Stimulated activated CD4-positive, alpha-beta T cell treated with anti-CD3 and anti-CD28 coated beads, Interleukin-4, amount 100 ng/mL, for 48 hours (primary cell): ENCODE results near the gene TRIM25.

ENCODE experiments used
- DNase-seq, 2 donors: peaks; one replicate each; pipeline ENCODE4 v3.0.0-alpha.2; 2020; ENCODE audit warnings: low read depth in 2 of 2

Gene TRIM25

GRCh38 chr17:56926270-56926669 is 12.4 kb upstream of the TRIM25 start:
- DNase-seq, result no peak

GRCh38 chr17:56925088-56925487 is 11.2 kb upstream of the TRIM25 start:
- no peak for DNase-seq

DNA sequence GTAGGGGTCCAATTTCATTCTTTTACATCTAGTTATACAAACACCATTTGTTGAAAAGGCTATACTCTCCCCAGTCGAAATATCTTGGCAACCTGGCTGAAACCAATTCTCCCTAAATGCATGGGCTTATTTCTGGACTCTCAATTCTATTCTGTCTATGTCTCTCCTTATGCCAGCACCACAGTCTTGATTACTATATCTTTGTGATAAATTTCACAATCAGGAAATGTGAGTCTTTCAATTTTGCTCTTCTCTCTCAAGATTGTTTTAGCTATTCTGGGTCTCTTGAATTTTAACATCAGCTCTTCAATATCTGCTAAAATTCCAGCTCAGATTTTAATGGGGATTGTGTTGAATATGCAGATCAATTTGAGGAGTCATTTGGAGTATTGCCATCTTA is 5.9 kb upstream of the TRIM25 start:
- no peak for DNase-seq

- no peak for DNase-seq
Observed at GRCh38 chr17:56918916-56919315, 5.1 kb upstream of the TRIM25 start.

GRCh38 chr17:56917559-56918296 is 3.9 kb upstream of the TRIM25 start:
- DNase-seq, result no peak

DNA sequence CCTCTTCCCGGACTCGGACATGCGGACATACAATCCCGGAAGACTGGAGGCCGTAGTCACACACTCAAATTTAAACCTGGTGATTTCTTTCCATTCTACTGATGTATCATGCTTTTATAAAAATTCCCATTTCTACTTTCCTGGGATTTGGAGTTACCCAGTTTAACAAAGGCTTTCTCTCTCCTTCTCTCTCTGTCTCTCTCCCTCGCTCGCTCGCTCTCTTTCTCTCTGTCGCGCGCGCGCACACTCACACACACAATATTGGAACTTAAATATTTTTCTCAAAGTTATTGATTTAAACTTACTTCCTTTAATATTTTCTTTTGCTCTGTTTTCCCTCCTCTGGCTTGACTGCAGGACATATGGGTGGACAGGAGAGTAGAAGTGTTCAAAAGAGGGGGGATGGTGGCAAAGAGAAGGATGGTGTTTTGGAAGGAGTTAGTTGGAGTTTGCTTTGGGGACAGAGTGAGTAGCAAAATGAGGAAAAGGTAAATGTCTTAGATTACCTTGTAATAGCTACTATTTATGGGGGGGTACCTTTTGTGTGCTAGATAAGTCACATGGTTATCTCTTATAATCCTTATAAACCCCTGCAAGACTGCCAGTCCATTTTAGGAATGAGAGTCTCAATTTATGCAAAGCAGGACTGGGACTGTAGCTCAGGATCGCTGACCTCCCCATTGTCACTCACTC is 878 bp upstream of the TRIM25 start:
- DNase-seq, result no peak

GRCh38 chr17:56913353-56913866 is 439 bp downstream of the TRIM25 start:
- no peak for DNase-seq

GRCh38 chr17:56913000-56913311 is 893 bp downstream of the TRIM25 start:
- no peak for DNase-seq

DNA sequence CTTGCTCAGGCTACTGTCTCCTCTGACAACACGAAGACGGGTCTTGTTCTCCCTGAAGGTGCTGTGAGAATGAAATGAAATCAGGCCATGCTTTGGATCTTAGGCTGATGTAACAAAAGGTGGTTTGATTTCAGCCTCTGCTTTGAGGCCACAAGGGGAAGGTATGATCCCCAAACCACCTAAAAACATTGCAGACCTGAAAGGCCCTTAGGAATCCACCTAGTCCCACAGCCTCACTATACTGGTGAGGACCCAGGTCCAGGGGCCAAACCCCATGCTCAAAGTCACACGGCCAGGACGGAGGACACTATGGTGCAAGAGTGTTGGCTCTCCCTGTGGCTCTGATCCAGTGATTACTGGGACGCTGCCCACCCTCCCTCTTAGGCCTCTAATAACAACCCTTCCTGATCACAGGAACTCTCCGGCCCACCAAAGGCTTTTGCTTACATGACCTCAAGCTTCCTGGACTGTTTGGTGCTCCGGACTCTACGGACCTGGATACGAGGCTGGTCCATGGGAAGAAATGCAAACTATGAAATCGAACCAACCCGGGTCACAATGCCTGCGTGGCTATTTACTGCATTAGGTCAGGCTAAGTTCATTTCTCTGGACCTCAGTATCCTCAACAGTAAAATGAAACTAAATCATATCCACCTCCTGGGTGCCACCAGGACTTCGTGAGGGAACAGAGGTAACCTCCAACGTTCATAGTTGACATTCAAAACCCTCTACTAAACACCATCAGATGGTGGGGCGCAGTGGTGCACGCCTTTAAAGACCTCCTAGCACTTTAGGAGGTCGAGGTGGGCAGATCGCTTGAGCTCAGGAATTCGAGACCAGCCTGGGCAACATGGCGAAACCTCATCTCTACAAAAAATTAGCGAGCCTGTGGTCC is 1.5 kb downstream of the TRIM25 start:
- DNase-seq, result no peak

- no peak for DNase-seq
Observed at GRCh38 chr17:56910509-56911235, 3.2 kb downstream of the TRIM25 start.

DNA sequence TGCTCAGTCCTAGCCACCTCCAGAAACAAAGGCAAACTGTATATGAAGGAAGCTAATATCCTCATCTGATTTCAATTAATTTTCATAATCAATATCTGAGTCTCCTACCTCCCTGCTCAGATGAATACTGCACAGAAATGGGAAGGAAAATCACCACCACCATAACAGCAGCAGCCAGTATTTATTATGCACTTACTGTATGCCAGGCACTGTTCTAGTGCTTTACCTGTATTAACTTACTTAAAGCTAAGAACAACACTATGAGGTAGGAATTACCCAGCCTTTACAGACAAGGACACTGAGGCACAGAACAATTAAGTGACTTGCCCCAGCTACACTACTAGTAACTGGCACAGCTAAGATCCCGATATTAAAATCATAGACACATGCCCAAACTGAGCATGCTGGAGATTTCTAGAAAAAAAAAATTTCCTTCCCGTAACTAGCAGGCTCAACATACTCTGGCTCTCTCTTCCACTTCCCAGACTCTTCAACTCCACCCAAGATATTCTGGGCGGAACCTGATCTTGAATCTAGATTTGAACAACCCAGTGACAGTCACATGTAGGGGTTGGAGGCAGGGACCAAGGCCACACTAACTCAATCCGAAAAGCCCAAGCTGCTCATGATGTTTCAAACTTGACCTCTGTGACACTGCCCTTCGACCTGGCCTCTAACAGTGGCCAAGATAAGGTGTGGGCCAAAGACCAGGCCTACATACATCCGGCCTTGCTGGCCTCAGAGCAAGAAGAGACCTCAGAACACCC is 3.9 kb downstream of the TRIM25 start:
- DNase-seq, result no peak

- no peak for DNase-seq
Observed at GRCh38 chr17:56908001-56908542, 5.8 kb downstream of the TRIM25 start.

DNA sequence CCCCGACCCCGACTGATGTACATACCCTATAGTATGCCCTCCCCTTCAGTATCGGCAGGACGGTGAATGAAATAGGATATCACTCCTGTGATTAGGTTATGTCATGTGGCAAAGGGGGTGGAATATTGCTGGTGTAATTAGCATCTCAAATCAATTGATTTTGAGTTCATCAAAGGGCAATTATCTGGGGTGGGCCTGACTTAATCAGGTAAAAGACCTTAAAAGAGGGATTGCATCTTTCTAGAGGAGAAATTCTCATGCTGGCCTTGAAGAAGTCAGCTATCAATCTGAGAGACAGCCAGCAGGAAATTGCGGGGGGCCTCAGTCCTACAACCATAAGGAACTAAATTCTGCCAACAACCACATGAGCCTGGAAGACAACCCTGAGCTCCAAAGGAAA is 10.3 kb downstream of the TRIM25 start:
- no peak for DNase-seq

- no peak for DNase-seq
Observed at GRCh38 chr17:56902348-56902747, 11.5 kb downstream of the TRIM25 start.

DNA sequence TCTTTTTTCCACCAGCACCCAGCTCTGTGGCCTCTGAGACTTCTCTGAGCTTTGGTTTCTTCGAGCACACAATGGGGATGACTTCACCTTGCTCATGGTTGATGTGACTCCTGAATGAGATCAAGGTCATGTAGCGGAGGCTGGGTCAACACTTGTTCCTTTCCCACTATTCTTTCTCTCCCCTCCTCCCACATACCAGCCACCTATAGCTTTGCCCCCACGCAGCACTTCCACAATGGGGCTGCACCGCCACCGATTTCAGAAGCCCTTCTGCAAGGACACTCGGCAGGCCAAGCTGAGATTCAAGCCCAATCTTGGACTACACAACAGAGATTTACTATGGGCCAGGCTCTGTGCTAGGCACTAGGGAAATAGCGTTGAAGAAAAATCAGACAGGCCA is 14.4 kb downstream of the TRIM25 start:
- no peak for DNase-seq

GRCh38 chr17:56898874-56899273 is 15.0 kb downstream of the TRIM25 start:
- DNase-seq, result no peak

DNA sequence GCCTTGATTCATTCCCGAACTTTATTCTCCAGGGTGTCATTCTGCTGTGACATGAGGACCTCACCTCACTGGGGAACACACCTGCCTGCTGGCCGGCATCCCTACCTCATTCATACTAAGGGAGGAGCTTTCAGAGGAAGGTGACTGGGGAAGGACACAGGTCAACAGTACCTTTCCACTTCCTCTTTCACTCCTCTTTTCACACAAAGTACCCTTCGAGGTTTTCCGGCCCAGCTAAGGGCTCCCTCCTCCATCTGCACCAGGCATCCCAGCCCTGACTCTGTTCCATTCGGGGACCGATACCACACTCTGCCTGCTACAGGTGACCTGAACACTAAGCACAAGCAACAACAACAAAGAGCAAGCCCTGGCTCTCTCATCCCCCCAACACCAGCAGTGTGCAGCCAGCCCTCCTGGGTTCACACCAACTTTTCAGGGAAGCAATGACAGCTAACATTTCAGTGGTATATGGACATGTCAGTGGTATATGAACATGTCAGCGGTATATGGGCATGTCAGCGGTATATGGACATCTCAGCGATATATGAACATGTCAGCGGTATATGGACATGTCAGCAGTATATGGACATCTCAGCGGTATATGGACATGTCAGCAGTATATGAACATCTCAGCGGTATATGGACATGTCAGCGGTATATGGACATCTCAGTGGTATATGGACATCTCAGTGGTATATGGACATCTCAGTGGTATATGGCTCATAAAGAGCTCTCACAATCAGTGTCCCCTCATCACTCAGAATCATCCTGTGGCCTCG is 16.0 kb downstream of the TRIM25 start:
- no peak for DNase-seq

DNA sequence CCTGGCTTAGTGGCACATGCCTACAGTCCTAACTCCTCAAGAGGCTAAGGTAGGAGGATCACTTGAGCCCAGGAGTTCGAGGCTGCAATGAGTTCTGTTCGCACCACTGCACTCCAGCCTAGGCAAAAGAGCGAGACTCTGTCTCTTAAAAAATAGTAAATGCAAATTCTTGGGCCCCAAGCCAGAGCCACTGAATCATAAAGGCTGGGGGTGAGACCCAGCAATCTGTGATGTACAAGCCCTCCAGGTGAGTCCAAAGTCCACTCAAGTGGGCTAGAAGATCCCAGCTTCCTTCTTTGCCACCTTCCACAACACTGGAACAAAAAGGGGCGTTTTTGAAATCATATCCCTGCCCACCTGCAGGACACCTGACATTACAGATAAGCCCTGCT is 16.9 kb downstream of the TRIM25 start:
- DNase-seq, result no peak

GRCh38 chr17:56896217-56896967 is 17.5 kb downstream of the TRIM25 start:
- no peak for DNase-seq
